C1 segment of cervical spinal cord (tissue), 14 donors: ENCODE results near the gene CLEC7A.
A peak's percentile ranks its signal among the peaks of the same experiment; 100 is the strongest.

Experiments
- DNase-seq, 14 donors: peaks; one replicate each; lab custom pipeline; 2025; lab: John Stamatoyannopoulos, UW

Gene CLEC7A

DNA sequence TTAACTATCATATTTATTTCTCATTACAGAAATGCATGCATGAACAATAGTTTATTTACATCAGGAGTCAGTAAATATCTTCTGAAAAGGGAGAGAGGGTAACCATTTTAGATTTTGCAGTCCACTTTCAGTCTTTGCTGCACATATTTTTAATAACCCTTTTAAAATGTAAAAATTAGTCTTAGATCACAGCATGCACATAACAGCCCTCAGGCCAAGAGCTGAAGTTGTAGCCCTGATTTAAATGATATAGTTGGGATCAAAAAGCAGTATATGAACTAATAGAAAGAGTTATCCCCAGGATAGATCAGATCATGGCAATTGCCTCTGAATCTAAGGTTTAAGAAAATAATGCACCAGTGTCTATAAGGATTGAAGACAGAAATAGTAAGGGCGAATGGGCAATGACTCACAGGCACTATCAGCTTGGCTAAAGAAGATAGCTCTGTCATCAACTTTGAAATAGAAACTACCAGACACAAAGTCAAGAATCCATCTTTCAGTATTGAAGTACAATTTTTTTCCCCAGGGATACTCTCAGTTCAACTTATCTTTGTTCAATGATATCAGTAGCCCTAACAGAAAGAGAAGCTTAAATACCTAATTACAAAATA, 13.1 kb upstream of the CLEC7A start:
- DNase-seq: no peak

DNA sequence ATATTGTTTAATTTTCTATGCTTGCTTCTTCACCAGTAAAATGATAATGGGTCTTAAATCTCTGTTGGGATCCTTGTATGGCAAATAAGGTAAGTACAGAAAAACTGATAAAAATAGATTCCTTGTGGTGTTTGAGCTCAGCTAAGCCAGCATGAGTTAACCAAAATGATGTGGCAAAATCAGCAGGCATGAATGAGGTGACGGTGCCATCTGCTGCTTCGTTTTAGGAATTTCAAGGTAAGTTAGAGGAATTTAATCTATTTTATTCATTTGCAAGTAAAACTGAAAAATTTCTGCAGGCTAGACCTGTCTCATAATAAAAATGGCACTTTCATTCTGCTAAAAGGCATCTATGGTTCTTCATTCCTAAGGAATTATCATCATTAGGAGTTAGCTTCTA, 10.0 kb upstream of the CLEC7A start:
- DNase-seq: peak in 3 of 14 donors; percentile 5 to 15 (median 9)

DNA sequence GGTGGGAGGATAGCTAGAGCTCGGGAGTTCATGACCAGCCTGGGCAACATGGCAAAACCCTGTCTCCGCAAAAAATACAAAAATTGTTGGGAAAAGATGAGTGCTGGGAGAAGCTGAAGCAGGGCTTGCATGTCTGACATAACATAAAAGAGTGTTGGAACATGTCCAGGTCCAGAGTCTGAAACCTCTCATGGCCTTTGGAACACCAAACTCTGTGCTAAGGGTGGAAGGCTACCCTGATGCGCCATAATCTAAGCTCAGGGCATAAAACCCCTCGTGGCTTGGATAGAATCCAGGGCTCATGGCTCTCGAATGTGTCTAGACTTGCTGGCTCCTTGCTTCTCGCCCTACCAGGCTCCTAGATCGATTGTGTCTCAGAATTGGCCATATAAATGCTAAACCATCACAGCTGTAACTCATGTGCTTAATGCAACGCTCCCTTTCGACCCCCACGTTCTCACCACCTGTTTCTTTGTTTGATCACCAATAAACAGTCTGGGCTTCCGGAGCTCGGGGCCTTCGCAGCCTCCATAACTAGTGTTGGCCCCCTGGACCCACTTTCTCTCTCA, 6.7 kb upstream of the CLEC7A start:
- no peak for DNase-seq

DNA sequence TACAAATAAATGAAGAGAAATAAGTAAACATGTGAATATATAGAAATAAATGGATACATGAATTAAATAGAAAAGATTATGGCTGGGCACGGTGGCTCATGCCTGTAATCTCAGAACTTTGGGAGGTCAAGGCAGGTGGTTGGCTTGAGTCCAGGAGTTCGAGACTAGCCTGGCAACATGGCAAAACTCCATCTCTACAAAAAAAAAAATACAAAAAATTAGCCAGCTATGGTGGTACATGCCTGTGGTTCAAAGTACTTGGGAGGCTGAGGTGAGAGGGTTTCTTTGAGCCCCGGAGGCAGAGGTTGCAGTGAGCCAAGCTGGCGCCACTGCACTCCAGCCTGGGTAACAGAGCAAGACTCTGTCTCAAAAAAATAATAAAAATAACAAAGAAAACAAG, 5.1 kb upstream of the CLEC7A start:
- DNase-seq: no peak

DNA sequence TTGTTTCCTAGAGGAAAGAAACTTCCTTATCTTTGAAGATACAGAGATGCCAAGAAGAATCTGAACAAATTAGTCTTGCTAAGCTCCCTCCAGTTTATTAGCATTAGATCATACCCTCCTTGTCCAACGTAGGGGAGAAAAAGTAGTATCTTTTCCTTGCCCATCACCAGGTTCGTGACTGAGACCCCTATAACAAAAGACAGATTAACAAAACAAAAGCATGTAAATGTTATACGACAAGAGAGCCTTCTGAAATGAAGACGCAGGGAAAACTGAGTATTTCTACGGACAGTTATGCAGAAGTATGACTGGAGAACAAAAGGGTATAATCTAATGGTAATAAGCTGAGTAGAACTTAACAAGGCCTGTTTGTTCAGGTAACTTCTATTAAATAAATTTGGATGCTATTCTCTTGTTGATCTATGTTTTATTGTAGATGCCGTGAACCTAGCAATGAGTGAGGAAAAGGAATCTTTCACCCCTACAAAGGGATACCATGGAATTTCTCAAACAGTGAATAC, 2.9 kb upstream of the CLEC7A start:
- DNase-seq: no peak

DNA sequence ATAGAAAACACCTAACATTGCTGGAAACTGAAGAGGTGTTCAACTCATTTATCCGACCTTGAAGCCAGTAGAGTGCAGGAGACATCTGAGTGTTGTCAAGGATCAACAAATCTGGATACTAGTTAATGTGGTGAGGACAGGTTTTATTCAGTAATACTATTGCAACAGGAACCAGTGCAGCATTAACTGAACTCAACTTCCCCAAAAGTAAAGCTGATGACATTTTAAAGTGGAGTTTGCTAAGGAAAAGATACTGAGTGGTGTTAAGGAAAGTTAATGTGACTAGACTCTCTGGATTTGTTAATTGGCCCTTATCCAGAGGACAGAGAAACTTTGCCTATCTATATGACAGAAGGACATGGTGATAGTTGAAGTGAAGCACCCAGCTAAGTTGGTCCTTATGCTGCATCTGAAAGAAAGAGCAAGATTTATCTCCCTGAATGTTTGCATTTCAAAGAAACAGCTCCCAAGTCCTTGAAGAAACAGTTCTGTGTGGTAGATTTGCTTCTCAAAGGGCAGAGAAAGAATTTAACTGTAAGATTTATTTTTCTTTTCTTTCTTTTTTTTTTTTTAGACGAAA, 1.2 kb upstream of the CLEC7A start:
- DNase-seq: no peak

DNA sequence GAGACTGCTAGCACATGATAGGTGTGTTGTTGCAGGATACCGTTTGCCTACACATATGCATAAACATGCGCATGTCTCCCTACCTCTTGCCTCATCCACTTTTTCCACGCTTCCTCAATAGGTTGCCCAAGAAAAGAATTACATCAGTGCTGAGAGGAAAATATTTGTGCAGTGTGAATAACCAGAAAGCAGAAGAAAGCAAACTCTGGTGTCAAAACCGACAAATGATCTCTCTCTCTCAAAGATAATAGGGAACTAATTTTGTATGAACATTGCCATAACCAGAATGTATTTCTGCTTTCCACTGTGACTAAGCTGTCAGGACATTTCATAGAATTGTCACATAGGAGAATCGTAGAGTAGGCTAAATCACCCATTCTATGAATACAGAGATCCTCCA, 1.3 kb downstream of the CLEC7A start:
- peak in 1 of 14 donors; percentile 4 for DNase-seq

DNA sequence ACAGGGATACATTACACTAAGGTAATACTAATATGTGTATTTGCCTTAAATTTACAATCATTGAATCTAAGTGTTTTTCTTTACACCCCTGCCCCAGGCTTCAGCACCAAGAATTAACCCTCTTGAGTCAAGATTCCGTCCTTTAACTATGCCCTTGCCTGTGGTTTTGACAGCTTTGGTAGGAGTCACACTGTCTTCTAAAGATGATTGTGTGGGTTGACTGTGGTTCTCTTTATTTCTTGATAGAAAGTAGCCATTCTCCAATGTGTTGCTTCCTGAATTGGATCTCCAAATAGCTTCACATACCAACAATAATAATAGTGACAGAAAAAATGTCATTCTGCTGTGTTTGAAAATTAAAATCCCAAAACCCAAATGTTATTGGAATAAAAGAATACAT, 3.6 kb downstream of the CLEC7A start:
- DNase-seq: no peak

DNA sequence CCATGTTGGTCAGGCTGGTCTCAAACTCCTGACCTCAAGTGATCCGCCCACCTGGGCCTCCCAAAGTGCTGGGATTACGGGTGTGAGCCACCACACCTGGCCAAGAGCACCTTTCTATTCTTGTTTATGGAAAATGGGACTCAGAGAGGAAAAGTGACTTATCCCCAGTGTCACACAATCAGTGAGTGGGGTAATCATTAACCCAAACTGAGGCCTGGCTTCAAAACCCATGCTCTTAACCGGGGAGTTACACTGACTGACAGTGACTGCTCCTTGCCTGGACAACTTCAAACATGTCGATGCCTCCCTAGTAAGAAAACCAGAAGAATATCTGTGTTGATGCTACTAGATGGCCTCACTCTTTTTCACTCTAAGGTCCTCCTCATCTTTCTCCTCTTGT, 7.3 kb downstream of the CLEC7A start:
- no peak for DNase-seq

DNA sequence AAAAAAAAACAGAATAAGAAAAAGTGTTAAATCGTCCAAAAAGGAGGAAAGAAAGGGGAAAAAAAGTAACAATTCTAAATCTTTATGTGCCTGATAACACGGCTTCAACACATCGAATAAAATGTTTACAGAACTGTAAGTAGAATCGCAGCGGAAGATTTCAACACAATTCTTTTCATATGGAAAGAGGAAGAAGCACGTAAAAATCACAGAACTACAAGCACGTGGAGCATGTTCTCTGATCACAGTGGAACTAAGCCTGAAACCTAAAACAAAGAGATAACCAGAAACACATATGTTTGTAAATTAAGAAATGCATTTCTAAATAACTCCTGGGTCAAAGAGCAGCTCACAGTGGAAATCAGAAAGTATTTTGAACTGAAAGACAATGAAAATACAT, 8.7 kb downstream of the CLEC7A start:
- no peak for DNase-seq

DNA sequence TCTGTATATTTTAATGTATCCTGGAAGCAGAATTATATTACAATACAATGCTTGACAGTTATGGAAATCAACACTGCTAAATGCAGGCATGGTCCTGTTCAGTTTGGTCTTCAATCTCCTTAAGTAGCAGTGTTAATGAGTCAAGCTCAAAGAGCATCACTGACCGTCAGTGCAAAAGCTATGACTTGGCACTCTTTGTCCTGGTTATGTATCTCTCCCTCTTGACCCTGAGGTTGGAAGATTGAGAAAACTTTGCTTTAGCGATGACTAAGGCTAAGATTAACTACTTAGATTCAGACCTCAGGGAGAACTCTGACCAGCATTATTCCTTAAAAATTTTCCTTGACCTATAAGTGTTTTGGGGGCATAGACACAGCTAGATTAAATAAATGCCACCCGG, 10.9 kb downstream of the CLEC7A start:
- DNase-seq: no peak

DNA sequence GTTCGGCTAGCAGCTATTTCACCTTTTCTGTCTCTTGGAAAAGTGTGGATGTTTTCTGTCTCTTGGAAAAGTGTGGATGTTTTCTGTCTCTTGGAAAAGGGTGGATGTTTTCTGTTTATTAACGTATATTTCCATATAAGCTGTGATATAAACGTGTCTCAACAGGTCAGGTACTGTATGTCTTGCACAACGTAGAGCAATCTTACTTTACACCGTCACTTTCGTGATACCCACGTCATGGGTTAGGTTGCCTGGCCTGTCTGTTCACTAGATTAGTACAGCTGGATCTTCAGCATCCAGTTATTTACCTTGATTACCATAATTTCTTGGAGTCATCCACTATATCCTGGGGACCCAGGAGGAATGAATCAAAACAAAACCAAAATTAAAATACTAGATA, 14.1 kb downstream of the CLEC7A start:
- DNase-seq: no peak

DNA sequence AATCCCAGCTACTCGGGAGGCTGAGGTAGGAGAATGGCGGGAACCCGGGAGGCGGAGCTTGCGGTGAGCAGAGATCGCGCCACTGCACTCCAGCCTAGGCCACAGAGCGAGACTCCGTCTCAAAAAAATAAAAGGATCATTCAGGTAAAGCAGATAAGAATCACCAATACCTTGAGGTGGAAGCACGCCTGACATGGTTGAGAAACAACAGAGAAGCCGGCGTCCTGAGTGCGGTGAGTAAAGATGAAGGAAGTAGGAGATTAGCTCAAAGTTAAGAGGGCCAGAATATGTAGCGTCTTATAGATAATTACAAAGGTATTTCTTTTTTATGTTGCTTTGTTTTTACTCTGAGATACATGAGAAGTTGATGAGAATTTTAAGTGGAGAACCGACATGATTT, 14.7 kb downstream of the CLEC7A start:
- DNase-seq: no peak

DNA sequence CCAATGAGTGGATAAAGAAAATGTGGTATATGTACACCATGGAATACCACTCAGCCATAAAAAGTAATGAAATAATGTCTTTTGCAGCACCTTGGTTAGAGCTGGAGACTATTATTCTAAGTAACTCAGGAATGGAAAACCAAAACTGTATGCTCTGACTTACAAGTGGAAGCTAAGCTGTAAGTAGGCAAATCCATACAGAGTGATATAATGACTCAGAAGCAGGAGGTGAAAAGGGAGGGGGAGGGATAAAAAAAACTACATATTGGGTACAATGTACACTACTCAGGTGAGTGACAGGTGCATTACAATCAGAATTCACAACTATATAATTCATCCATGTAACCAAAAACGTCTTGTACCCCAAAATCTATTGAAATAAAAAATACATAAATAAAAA, 16.1 kb downstream of the CLEC7A start:
- DNase-seq: no peak

DNA sequence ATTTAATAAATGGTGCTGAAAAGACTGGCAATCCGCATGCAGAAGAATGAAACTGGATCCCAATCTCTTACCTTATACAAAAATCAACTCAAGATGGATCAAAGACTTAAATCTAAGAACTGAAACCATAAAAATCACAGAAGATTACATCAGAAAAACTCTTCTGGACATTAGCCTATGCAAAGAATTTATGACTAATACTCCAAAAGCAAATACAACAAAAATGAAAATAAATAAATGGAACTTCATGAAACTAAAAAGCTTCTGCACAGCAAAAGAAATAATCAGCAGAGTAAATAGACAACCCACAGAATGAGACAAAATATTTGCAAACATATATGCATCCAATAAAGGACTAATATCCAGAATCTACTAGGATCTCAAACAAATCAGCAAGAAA, 16.9 kb downstream of the CLEC7A start:
- no peak for DNase-seq

DNA sequence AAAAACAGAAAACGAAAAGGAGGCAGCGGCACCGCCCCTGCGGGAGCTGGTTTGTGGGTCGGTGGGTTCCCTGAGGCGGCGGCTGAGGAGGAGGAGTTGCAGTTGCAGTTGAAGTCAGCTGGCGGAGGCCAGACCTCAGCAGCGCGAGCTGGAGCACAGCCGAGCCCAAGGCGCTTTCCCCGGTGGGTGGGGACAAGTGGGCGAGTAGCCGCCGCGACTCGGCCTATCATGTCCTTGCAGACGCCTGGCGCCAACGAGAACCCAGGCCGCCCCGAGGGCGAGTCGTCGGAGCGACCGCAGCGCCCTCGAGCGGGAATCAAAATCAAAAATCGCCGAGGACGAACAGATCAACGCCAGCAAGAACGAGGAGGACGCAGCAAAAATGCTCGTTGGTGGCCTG, 18.5 kb downstream of the CLEC7A start:
- no peak for DNase-seq

DNA sequence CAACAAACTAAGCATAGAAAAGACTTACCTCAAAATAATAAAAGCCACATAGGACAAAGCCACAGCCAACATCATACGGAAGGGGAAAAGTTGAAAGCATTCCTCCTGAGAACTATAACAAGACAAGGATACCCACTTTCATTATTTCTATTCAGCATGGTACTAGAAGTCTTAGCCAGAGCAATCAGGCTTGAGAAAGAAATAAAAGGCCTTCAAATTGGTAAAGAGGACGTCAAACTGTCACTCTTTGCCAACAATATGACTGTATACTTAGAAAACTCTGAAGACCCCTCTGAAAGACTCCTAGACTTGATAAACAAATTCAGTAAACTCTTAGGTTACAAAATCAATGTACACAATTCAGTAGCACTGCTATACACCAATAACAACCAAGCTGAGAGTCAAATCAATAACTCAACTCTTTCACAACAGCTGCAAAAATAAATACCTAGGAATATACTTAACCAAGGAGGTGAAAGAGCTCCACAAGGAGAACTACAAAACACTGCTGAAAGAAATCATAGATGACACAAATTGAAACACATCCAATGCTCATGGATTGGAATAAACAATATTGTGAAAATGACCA, 19.6 kb downstream of the CLEC7A start:
- DNase-seq: no peak

DNA sequence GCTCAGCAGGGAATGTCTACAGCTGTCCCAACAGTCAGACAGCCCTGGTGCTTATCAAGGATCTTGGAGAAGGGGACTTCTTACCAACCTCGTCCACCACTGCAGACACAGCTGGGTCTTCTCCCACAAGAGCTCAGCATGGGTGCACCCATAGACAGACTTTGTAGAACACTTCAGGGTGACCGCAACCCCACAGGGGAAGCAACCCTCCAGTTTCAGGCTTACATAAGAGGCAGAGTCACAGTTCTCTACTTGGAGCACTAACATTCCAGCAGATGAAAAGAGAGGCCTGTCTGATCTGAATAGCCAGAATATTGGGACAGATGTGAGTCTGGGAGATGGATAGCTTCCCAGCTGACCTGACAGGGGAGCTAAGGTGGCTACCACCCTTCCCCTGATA, 27.7 kb downstream of the CLEC7A start:
- DNase-seq: peak in 4 of 14 donors; percentile 9 to 29 (median 14)

DNA sequence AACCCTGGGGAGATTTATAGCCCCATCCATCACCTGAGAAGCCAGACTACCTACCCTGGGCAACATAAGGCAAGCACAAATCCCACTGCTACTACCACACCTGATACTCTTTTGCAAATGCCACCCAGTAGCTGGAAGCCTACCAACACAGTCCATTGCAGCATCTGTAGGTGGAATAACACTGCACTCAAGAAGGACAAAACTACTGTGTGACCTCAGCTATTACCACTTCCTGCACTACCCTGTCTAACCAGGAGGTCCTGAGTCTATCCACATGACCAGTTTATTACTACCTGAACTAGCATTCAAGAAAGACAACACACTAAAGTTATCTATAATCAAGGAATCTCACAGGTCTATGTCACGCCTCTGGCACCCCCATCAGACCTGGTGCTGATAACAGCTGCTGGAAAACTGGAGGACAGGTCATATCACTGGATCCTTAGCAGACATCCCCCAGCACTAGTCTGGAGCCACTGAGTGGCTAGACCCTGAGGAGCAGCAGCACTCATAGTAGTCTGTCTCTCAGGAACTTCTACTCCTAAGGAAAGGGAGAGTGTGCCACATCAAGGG, 28.3 kb downstream of the CLEC7A start:
- DNase-seq: no peak

DNA sequence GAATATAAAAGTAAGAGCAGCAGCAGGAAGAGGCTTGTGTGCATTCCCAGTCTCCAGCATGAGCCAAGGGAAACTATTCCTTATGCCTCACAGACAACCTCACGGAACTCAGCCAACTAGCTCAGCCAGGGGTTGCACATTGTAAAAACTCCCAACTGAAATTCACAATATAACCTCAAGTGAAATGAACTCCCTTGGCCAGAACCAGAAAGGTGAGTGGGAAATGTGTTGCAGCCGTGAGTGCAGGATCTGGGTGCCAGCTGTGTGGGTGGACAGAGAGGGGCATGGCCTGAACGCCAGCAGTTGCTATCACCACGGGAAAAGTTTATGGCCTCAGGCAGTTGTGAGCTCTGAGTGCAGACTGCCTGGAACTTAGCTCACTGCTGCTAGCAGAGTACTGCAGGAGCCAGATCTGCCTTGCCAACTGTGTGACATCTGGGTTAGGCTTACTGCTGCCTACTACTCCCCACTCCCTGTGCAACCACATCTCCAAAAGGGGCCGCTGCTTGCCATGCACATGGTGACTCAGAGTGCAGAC, 28.9 kb downstream of the CLEC7A start:
- peak in 2 of 14 donors; percentile 7 to 15 for DNase-seq

DNA sequence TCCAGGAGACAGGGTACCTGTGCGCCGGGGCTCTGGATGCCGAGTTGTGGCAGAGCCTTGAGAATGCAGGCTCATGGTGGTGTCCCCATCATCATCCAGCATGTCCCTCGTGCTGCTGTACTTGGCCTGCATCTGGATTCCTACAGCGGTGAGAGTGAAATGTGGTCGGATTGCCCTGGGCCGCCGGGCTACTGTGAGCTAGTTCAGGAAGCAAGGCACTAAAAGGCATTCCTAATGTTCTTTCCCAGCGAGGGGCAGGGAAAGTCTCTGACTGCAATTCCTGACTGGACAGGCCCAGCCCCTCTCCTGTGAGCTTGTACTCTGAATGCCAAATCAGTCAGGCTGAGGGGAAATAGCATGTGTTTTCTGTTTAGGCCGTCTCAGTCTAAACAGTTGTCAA, 31.2 kb downstream of the CLEC7A start, which contains the start of gene CLEC1A:
CLEC1A (minus strand) TSS at position 195 of the 400 bp plus-strand sequence; CDS start at position 132, 63 bp downstream.
- DNase-seq: no peak

DNA sequence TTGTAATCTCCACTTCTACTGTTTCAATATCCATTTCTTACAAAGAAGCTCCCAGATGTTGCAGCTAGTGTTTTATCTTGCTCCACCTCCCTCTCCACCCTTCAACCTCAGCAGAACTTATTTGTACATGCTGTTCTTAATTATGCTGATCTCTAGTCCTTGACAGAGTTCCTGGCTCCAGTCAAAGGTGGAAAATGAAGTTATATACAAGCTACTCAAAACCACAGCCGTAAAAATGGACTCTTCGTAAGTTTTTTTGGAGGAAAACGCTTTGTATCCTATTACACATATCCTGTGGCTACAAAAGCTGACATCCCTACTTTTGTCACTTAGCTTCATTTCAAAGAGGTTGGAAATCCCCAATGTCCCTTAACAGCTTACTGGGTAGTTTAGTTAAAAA, 32.5 kb downstream of the CLEC7A start:
- DNase-seq: no peak
